Psoas muscle (tissue), 8 donors: ENCODE measurements around the gene LCAT. TPM values are rescaled to one million over a fixed set of nuclear protein-coding genes. Genes with fewer than 3 reads are reported as not detected.

Experiments
- ATAC-seq, 4 donors: fragments of 200-7000 bp; cut with Tn5 transposase; one replicate each; pipeline ENCODE4 v1.9.1; 2020; ENCODE audit warnings: moderate library complexity in 3 of 4, mild to moderate bottlenecking in 2 of 4
- DNase-seq, 2 donors: peaks; one replicate each; pipeline ENCODE4 v3.0.0-alpha.2; 2020
- H3K27ac ChIP-seq: fragments of 200-600 bp; one replicate; pipeline ENCODE4 v1.8.0; 2022
- H3K27me3 ChIP-seq, 3 donors: fragments of 200-600 bp in 1 of 3; one replicate each; pipeline versions ENCODE4 v1.6.1 to v1.8.0; 2013 to 2022; ENCODE audit warnings: low read length in 2 of 3, mild to moderate bottlenecking in 2 of 3, moderate library complexity in 1 of 3; ENCODE audit not compliant: insufficient read depth in 3 of 3
- H3K36me3 ChIP-seq, 2 donors: fragments of 200-600 bp in 1 of 2; one replicate each; pipeline versions ENCODE4 v1.6.1 to v1.8.0; 2013 to 2022; ENCODE audit warnings: low read depth in 1 of 2, mild to moderate bottlenecking in 1 of 2, moderate library complexity in 1 of 2; ENCODE audit not compliant: insufficient read depth in 1 of 2
- H3K4me1 ChIP-seq: fragments of 200-600 bp; one replicate; pipeline ENCODE4 v1.8.0; 2022
- H3K4me3 ChIP-seq: fragments of 200-600 bp; one replicate; pipeline ENCODE4 v1.8.0; 2022; ENCODE audit warnings: mild to moderate bottlenecking
- H3K9me3 ChIP-seq: fragments of 200-600 bp; one replicate; pipeline ENCODE4 v1.8.0; 2022
- CTCF ChIP-seq: fragments of 200-600 bp; IDR thresholded peaks from one replicate; pipeline ENCODE4 v1.8.0; 2022; ENCODE audit warnings: antibody characterized with exemption
- WGBS, 3 donors: extraction: QIAGEN DNeasy Blood & Tissue Kit; methylation state at CpG; one replicate each; pipeline versions ENCODE4 v1.1.6 to v1.1.7; 2013; 5-methylcytosine and 5-hydroxymethylcytosine counted together
- intact Hi-C, 2 donors: fragments of 100-400 bp; cut with DNase I; formaldehyde crosslinking; loops; one replicate each; pipeline versions ENCODE4 v1.11.0 to v1.14.2; 2022
- long read RNA-seq, 2 donors: library from polyadenylated mRNA; unstranded; transcript quantifications; one replicate each; pipeline ENCODE4 v2.0.0, GENCODE V29; 2021
- polyA plus RNA-seq, 3 donors: library from polyadenylated mRNA; stranded (reverse); fragments of 200-250 nt; gene quantifications; one replicate each; pipeline ENCODE4 v1.2.3, GENCODE V29; 2013
- total RNA-seq, 4 donors: library from RNA; stranded (reverse); fragmentation: NEBNext Ultra II Directional in 2 of 4; extraction: Animal tissue kit (Norgen Biotek cat#: 25700) in 2 of 4; gene quantifications; one replicate each; pipeline versions ENCODE4 v1.2.1 to v1.2.4, GENCODE V29; 2021 to 2023
- donor health status: healthy with polysubstance abuse.
- donor health status: DM: no; HTN: no; CAD: no; lungs with moderate emphysema.
- donor health status: Bipolar disorder and iron deficiency.
- donor health status: healthy.
- donor health status: DM: yes; HTN: yes; CAD: no.
- donor health status: DM: no; HTN: no; CAD: no.
- donor health status: DM: no; HTN: no; CAD: no.
- donor health status: DM: yes; HTN: yes; CAD: no.

The LCAT gene
- total RNA-seq (10 to 100 TPM in 2 of 4 donors, 1 to 10 TPM in 2; 5.9 to 15.1 (median 10.2) TPM), polyA plus RNA-seq (1 to 10 TPM; 4.1 to 8.6 (median 4.7) TPM)
- long read RNA-seq, donor 1, partial matches to known transcripts, result 1 of 7 reads
- long read RNA-seq, donor 1, other reads (novel, unspliced or antisense), result 3 of 7 reads
- long read RNA-seq, donor 2, partial matches to known transcripts, result 0 of 7 reads
- long read RNA-seq, donor 2, other reads (novel, unspliced or antisense), result 1 of 7 reads

- Histone ChIP-seq H3K27ac (peak within 1 kb of the TSS; percentile 38), H3K9me3 (no peaks in the 10 kb centered on the region), H3K36me3 (peaks cover 9 to 96% of the 10 kb centered on the region in 2 donors), H3K27me3 (no peaks in the 10 kb centered on the region), H3K4me3 (no peak within 1 kb of the TSS), H3K4me1 (peaks cover 9% of the 10 kb centered on the region)
- TF ChIP-seq CTCF, result no peak
- peak; percentile 22 to 41 (median 34) for ATAC-seq
- DNase-seq, result peak; percentile 75 to 82
- intact Hi-C loops, result no loop called here
- WGBS, 3 donors, result 43 to 59% (median 55%) methylated on average over 15 to 23 of the region's 23 CpGs
These were observed at the start of gene LCAT for GRCh38 chr16:67943619-67944504. Gene LCAT, minus strand, starts transcription at chr16:67944120. Its CDS starts 19 bp downstream, at chr16:67944101.

GRCh38 chr16:67993207-67994039 lies 49.5 kb upstream of the LCAT start:
- H3K27me3 ChIP-seq, result no peaks in the 10 kb centered on the region
- peak overlapping the region; percentile 81 for H3K27ac ChIP-seq
- DNase-seq (peak; percentile 85 to 93), ATAC-seq (peak; percentile 74 to 85 (median 80))
- peak; percentile 100 for TF ChIP-seq CTCF
- peak overlapping the region; percentile 64 for H3K4me3 ChIP-seq
- H3K36me3 ChIP-seq, result peaks cover 0 to 8% of the 10 kb centered on the region in 2 donors
- no peaks in the 10 kb centered on the region for H3K9me3 ChIP-seq
- intact Hi-C loops, result loop anchor here (2.0 to 5.0 kb wide), 3 partner anchors 47 to 239 kb away; no protein-coding TSS in a partner anchor
- 13 to 24% (median 18%) methylated on average over 20 to 39 of the region's 39 CpGs for WGBS, 3 donors
- H3K4me1 ChIP-seq, result peaks cover 46% of the 10 kb centered on the region

- Histone ChIP-seq H3K4me1 (peaks cover 50% of the 10 kb centered on the region), H3K27me3 (no peaks in the 10 kb centered on the region), H3K9me3 (no peaks in the 10 kb centered on the region), H3K36me3 (peaks cover 0 to 8% of the 10 kb centered on the region in 2 donors), H3K27ac (no peak overlapping the region), H3K4me3 (peak overlapping the region; percentile 64)
- peak in 2 of 4 donors; percentile 0 to 7 for ATAC-seq
- DNase-seq, result no peak
- intact Hi-C loops, result loop anchor here (2.0 to 5.0 kb wide), 3 partner anchors 48 to 240 kb away; no protein-coding TSS in a partner anchor
- TF ChIP-seq CTCF, result no peak
- WGBS, 3 donors, result 71 to 75% (median 75%) methylated on average over 18 to 20 of the region's 20 CpGs
These were observed 48.8 kb upstream of the LCAT start for GRCh38 chr16:67992661-67993206.

DNA sequence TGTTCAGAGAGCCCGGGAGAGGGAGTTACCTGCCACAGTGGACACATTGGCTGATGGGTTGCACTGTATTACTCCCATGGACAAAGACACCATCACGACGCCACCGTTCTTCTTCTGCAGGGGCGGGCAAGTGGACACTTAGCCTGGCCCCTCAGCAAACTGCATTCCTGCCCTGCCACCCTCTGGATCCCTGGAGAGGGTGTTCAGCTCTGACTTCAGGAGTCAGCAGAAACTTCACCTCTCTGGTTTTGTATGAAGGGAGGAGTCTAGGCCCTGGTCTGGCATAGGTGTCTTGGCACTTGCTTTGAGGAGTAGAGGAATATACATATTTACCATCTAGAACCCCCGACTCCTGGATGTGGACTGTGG lies 46.1 kb upstream of the LCAT start:
- peaks cover 0 to 8% of the 10 kb centered on the region in 2 donors for H3K36me3 ChIP-seq
- H3K27me3 ChIP-seq, result no peaks in the 10 kb centered on the region
- WGBS, 3 donors, result 38 to 63% (median 47%) methylated on average over 6 of the region's 6 CpGs
- no peak for DNase-seq
- intact Hi-C loops, result loop anchor here (5.0 kb wide), 2 partner anchors 72 to 242 kb away; no protein-coding TSS in a partner anchor
- peak overlapping the region; percentile 70 for H3K4me3 ChIP-seq
- TF ChIP-seq CTCF, result peak; percentile 7
- H3K4me1 ChIP-seq, result peaks cover 69% of the 10 kb centered on the region
- ATAC-seq, result peak in 3 of 4 donors; percentile 7 to 21 (median 11)
- H3K27ac ChIP-seq, result peak overlapping the region; percentile 97
- no peaks in the 10 kb centered on the region for H3K9me3 ChIP-seq
